ENCODE measurements around the gene CAPN2.
A peak's percentile ranks its signal among the peaks of the same experiment; 100 is the strongest.

Gene CAPN2

GRCh38 chr1:223702735-223703667 is 9.3 kb upstream of the CAPN2 start:
- DNase-seq = no peak

- DNase-seq = no peak
Observed at GRCh38 chr1:223703668-223704013, 8.7 kb upstream of the CAPN2 start.

GRCh38 chr1:223704921-223705878 is 7.1 kb upstream of the CAPN2 start:
- peak; percentile 47 for DNase-seq

GRCh38 chr1:223706077-223706973 is 6.0 kb upstream of the CAPN2 start:
- peak; percentile 63 for DNase-seq

- peak; percentile 97 for DNase-seq
Observed at GRCh38 chr1:223707256-223708000, 4.9 kb upstream of the CAPN2 start.

- peak; percentile 92 for DNase-seq
Observed at GRCh38 chr1:223708001-223708359, 4.4 kb upstream of the CAPN2 start.

- DNase-seq = no peak
Observed at GRCh38 chr1:223708651-223709268, 3.6 kb upstream of the CAPN2 start.

- no peak for DNase-seq
Observed at GRCh38 chr1:223709598-223709997, 2.7 kb upstream of the CAPN2 start.

GRCh38 chr1:223710179-223711133 is 1.9 kb upstream of the CAPN2 start:
- no peak for DNase-seq

- DNase-seq = no peak
Observed at GRCh38 chr1:223711173-223711572, 1.2 kb upstream of the CAPN2 start.

- DNase-seq = peak; percentile 53
Observed at GRCh38 chr1:223711747-223712193, 569 bp upstream of the CAPN2 start.

- DNase-seq = no peak
Observed at GRCh38 chr1:223712850-223713474, 623 bp downstream of the CAPN2 start.

- DNase-seq = no peak
Observed at GRCh38 chr1:223713546-223714420, 1.4 kb downstream of the CAPN2 start.

GRCh38 chr1:223714421-223714724 is 2.0 kb downstream of the CAPN2 start:
- DNase-seq = no peak

- DNase-seq = peak; percentile 58
Observed at GRCh38 chr1:223714849-223715603, 2.7 kb downstream of the CAPN2 start.

GRCh38 chr1:223715604-223716172 is 3.3 kb downstream of the CAPN2 start:
- DNase-seq = no peak

- DNase-seq = no peak
Observed at GRCh38 chr1:223716302-223716862, 4.0 kb downstream of the CAPN2 start.
